Mononuclear cell (primary cell): ENCODE measurements around the gene NSUN5. TPM values are rescaled to one million over a fixed set of nuclear protein-coding genes. Genes with fewer than 3 reads are reported as not detected.
"Not testable (repeated sequence)": the region's sequence is repeated elsewhere in the genome, so short reads cannot be mapped to it uniquely, and the experiment has no call there.

Source experiments
- H3K27me3 ChIP-seq: 2 replicates; pipeline ENCODE4 v1.6.0; 2011; ENCODE audit warnings: low read length, control low read depth; ENCODE audit not compliant: insufficient read depth
- H3K4me1 ChIP-seq: 2 replicates; pipeline ENCODE4 v1.5.1; 2011; ENCODE audit warnings: mild to moderate bottlenecking, low read length, control low read depth; ENCODE audit not compliant: insufficient read depth
- H3K4me3 ChIP-seq: 2 replicates; pipeline ENCODE4 v1.5.1; 2011; ENCODE audit warnings: mild to moderate bottlenecking, low read length, moderate library complexity
- H3K9me3 ChIP-seq: 2 replicates; pipeline ENCODE4 v1.5.1; 2011; ENCODE audit warnings: low read depth, mild to moderate bottlenecking, control low read depth, low read length
- total RNA-seq: library from RNA; depleted of rRNA; stranded (reverse); fragments of >200 nt; gene quantifications from one replicate; pipeline ENCODE4 v1.2.3, GENCODE V29; 2012

NSUN5 gene
- total RNA-seq, 1 donor, result 12.9 TPM

DNA sequence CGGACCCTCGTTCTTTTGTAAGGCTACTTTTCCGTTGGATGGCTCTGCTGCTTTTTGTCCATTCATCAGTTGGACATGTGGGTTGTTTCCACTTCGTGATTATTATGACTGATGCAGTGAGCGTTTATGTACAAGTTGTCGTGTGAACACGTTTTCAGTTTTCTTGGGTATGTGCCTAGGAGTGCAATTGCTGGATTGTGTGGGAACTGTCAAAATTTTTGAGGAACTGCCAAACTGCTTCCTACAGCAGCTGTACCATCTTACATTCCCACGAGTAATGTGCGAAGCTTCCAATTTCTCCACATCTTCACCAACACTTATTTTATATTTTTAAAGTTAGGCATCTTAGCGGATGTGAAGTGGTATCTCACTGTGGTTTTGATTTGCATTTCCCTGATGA is 29.7 kb upstream of the NSUN5 start:
- H3K4me1 ChIP-seq, result no peaks in the 10 kb centered on the region
- no peak overlapping the region for H3K4me3 ChIP-seq

DNA sequence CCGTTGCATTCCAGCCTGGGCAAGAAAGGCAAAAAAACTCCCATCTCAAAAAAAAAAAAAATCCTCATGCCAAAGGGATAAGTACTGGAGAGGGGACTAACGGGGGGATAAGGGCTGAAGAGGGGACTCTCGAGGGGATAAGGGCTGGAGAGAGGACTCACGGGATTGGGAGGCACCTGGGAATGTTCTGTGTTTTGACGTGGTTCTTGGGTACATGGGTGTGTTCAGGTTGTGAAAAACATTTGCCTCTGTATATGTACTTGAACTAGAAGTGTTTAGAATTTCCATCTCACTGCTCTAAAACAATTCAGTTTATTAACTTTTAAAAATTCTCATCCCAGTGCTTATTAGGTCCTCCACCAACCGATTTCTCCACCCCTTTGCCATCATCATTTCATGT is 23.8 kb upstream of the NSUN5 start:
- H3K4me3 ChIP-seq, result no peak overlapping the region
- H3K4me1 ChIP-seq, result no peaks in the 10 kb centered on the region
- no peaks in the 10 kb centered on the region for H3K9me3 ChIP-seq
- no peaks in the 10 kb centered on the region for H3K27me3 ChIP-seq

More for the DNA sequence above, 29.7 kb upstream of the NSUN5 start:
- Histone ChIP-seq H3K9me3 (no peaks in the 10 kb centered on the region), H3K27me3 (no peaks in the 10 kb centered on the region)

DNA sequence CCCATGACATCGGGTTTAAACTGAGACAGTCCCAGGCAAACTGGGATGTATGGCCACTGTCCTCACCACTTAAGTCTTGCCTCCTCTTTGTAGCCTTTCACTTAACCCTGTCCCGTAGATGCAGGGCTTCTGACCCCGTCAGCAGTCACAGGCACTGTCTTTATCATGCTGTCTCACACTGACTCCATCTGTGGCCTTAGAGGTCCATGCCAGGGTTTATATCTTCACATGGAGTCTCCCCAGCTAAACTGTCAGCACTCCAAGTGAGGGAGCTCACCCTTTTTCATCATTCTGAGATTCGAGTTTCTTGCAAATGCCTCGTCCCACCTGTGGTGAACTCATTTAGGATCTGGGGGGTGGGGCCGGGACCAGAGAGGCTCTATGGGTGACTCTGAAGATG is 22.1 kb upstream of the NSUN5 start:
- Histone ChIP-seq H3K27me3 (no peaks in the 10 kb centered on the region), H3K4me1 (no peaks in the 10 kb centered on the region), H3K9me3 (no peaks in the 10 kb centered on the region), H3K4me3 (no peak overlapping the region)

DNA sequence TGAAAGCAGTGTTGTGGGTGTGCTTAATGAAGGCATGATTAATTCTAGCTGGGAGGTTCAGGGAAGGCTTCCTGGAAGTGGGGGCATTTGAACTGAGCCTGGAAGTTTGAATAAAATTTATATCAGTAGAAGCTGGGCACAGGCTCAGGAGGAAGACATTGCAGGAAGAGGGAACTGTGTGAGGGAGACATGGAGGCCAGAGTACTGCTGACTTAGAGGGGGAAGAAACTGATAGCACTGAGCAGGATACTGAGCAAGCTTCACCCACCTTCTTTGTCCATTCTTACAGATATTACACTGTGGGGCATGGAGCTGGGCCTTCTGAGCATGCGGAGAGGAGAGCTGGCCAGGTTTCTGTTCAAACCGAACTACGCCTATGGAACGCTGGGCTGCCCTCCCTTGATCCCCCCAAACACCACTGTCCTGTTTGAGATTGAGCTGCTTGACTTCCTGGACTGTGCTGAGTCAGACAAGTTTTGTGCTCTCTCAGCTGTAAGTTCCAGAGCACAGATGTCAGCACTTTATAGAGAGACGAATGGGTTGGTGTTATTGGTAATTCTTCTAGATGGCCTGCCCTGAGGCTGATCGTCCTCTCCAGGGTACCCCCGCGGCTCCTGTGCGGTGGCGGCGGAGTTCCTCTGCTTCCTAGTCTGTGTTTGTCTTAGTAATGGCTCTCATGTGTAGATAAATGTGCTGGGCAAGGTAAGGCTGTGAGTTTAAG is 21.4 kb upstream of the NSUN5 start:
- Histone ChIP-seq H3K27me3 (no peaks in the 10 kb centered on the region), H3K9me3 (no peaks in the 10 kb centered on the region), H3K4me3 (no peak overlapping the region), H3K4me1 (no peaks in the 10 kb centered on the region)

DNA sequence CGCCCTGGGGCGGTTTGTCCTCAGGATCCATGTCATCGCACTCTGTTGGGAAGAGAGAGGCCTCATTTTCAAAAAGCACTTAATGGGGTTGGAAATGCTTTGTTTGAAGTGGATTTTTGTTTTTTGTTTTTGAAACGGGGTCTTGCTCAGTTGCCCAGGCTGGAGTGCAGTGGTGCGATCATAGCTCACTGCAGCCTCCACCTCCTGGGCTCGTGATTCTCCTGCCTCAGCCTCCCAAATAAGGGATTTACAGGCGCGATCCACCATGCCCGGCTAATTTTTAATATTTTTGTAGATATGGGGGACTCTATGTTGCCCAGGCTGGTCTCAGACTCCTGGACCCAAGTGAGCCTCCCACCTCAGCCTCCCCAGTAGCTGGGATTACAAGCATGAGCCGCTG is 20.1 kb upstream of the NSUN5 start:
- no peaks in the 10 kb centered on the region for H3K9me3 ChIP-seq
- H3K4me1 ChIP-seq, result peaks cover 10% of the 10 kb centered on the region
- no peaks in the 10 kb centered on the region for H3K27me3 ChIP-seq
- no peak overlapping the region for H3K4me3 ChIP-seq

DNA sequence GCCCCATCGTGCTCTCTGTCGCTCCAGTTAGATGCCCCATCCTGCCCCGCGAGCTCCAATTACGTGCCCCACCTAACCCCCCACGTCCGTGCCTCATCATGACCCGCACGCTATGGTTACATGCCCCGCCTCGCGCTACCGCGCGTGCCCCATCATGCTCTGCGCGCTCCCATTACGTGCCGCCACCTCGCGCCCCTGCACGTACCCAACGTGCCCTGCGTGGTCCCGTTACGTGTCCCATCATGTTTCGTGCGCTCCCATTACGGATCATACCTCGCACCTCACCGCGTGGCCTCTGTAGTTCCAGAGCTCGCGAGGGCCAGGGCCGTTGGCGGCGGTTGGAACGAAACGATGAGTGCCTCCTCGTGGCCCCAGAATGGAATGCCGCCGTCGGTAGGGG is 19.3 kb upstream of the NSUN5 start, which contains the start of the genes FKBP6 and TRIM50:
FKBP6 (plus strand) TSS at position 240 of the 400 bp plus-strand sequence. CDS start 268 bp downstream, outside the sequence.
TRIM50 (minus strand) TSS at position 161 of the 400 bp plus-strand sequence. CDS start 3,295 bp downstream, outside the sequence.
- H3K27me3 ChIP-seq, H3K9me3 ChIP-seq, H3K4me3 ChIP-seq: not testable (repeated sequence)
- H3K4me1 ChIP-seq, result peaks cover 13% of the 10 kb centered on the region

DNA sequence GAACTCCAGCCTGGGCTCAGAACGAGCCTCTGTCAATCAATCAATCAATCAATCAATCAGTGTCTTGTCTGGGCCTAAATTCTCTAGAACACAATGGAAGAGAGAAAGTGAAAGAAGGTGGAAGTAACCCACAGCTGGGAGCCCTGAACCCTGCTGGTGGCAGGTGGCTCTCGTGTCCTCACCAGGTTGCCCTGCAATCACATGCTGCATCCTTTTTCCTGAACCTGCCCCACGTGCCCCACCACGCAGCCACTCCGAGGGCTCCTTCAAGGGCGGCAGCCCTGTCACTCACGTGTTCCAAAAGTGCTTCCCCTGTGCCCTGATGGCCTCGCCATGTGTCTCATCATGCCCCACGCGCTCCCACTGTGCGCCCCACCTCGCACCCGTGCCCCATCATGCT is 18.8 kb upstream of the NSUN5 start:
- H3K27me3 ChIP-seq, H3K4me3 ChIP-seq, H3K9me3 ChIP-seq: not testable (repeated sequence)
- peaks cover 13% of the 10 kb centered on the region for H3K4me1 ChIP-seq

DNA sequence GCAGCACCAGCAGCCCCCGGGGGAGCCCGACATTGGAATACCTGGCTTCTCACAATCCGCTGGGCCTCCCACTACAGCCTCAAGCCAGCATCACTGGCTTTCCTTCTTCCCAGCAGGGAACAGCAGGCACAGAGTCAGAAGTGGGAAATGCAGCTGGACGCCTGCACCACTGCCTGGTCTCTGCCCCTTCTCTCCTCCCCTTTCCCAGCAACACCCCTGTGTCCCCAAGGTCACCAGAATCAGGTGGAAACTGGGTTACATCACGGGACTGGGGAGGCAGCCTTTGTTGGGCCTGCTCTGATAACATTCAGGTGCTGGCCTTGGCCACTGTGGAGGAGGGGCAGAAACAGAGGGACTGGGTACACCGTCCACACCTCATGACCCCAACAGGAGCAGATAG is 16.8 kb upstream of the NSUN5 start:
- H3K27me3 ChIP-seq, H3K9me3 ChIP-seq, H3K4me3 ChIP-seq: not testable (repeated sequence)
- peaks cover 13% of the 10 kb centered on the region for H3K4me1 ChIP-seq

DNA sequence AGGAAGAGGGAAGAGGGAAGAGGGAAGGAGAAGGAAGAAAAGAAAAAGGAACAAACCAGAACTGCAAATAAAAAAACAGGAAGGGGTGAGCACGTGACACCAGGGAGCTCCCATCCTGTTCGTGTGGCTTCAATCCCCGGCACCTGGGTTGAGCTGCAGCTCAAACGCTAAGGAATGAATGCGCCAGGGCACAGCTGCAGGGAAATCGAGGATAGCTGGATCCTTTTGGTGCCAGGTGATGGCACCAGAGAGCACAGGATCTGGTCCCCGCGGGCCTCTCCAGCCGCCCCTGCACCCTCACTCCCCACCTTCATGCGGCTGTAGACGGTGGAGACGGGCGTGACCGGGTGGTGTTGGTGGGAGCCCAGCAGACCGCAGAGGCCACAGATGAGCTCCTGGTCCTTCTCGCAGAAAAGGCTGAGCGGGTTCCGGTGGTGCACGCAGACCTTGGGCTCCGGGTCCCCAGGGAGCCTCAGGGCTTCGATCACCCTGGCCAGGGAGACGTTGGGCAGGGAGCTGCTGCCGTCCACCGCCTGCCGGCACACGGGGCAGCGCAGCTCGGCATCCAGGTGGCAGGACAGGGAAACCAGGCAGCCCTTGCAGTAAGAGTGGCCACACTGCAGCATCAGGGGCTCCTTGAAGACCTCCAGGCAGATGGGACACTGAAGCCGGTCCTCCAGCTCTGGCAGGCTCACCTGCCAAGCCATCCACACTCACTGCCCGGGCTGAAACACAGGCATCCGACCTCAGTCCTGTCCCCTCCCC is 15.6 kb upstream of the NSUN5 start:
- not testable (repeated sequence) for H3K27me3 ChIP-seq, H3K9me3 ChIP-seq
- Histone ChIP-seq H3K4me3 (peak overlapping the region; percentile 25), H3K4me1 (peaks cover 13% of the 10 kb centered on the region)

DNA sequence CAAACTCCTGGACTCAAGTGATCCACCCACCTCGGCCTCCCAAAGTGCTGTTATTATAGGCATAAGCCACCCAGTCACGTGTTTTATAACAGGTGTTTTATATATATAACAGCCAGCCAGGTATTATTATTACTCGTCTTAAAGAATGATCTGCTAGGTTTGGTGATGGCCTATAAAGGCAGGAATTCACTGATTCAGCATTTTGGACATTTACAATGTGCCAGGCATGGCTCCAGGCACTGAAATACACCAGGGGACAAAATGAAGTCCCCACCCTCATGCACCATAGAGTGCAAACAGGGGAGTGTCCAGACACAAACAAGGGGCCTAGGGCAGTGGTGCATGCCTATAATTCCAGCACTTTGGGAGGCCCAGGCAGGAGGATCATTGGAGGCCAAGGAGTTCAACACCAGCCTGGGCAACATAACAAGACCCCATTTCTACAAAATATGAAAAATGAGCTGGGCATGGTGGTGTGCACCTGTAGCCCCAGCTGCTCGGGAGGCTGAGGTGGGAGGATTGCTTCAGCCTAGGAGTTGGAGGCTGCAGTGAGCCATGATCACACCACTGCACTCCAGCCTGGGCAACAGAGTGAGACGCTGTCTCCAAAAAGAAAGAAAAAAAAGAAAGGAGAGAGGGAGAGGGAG is 14.9 kb upstream of the NSUN5 start:
- H3K4me1 ChIP-seq, result peaks cover 13% of the 10 kb centered on the region
- peak overlapping the region; percentile 25 for H3K4me3 ChIP-seq
- H3K27me3 ChIP-seq, H3K9me3 ChIP-seq: not testable (repeated sequence)

DNA sequence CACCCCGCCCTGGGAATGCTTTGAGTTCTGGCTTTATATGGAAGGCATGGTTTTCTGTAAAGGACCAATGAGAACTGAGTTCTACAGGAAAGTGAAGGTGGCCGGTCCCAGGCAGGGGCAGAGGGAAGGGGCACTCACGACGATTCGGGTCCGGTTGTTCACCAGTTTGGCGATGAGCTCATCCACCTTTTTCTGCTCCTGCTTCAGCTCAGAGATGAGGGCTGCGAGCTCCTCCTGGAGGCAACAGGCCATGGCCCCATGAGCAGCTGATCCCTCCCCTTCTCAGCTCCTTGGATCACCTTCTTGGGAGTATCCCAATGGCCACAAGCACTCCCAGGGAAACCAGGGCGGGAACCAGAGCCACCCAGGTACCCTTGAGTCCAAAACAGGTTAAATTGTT is 11.4 kb upstream of the NSUN5 start:
- H3K4me3 ChIP-seq, H3K27me3 ChIP-seq, H3K9me3 ChIP-seq: not testable (repeated sequence)
- H3K4me1 ChIP-seq, result peaks cover 13% of the 10 kb centered on the region

DNA sequence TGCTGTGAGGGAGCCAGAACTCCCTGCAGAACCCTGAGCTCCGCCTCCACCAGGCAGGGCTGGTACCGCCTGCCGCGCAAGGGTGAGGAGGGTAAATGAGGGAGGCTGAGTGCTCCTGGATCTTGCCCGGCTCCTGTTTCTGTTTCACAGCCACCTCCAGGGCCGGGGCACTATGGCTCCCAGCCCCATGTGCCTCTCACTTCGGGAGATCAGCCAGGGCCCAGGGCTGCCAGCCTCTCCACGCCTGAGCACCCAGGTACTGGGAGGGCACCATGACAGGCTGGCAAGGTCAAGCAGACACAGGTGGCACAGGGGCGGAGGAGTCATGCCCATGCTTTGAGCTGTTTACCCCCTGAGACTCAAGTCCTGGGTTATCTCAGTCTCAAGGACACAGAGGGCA is 10.9 kb upstream of the NSUN5 start:
- H3K4me3 ChIP-seq, H3K27me3 ChIP-seq, H3K9me3 ChIP-seq: not testable (repeated sequence)
- peaks cover 11% of the 10 kb centered on the region for H3K4me1 ChIP-seq

DNA sequence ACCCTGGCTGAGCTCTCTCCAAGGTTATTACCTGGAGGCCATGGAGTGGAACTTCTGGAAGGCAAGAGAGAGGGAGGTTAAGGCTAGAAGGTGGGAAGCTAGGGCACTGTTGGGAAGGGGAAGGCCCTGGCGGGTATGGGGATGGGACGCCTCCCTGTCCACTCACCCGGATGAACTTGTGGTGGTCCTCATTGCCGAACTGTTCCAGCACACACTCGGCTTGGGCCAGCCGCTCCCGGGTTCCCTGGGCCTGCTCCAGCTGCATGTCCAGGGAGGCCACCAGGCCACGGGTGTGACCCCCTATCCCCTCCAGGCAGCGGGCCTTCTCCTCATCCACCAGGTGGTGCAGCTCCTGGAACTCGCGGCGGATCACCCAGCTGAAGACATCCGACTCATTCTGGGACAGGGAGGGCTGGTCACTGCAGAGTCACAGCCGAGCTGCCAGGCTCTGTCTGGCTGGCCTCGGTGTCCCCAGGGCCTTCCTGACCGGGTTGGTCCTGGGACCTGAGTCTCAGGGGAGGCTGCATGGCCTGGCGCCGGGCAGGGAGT is 10.1 kb upstream of the NSUN5 start:
- H3K4me3 ChIP-seq, H3K27me3 ChIP-seq, H3K4me1 ChIP-seq, H3K9me3 ChIP-seq: not testable (repeated sequence)

DNA sequence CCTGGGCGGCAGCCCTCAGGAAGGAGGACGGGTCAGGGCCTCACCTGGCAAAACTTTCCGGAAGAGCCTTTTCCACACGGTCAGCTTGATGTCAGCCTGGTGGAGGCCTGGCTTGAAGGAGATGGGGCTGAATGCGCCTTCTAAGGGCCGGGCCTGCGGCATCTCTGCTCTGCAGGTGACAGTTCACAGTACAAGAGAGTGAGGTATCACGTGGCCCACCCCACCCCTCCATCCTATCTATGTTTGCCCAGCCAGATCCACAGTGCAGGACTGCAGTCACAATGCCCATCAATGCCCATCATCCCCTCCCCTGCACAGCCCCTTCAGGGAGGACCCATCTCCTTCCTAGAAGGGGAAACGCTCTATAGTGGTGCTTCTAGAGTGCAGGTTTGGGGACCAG is 7.9 kb upstream of the NSUN5 start:
- H3K4me3 ChIP-seq, result no peak overlapping the region
- no peaks in the 10 kb centered on the region for H3K4me1 ChIP-seq
- no peaks in the 10 kb centered on the region for H3K9me3 ChIP-seq
- no peaks in the 10 kb centered on the region for H3K27me3 ChIP-seq

DNA sequence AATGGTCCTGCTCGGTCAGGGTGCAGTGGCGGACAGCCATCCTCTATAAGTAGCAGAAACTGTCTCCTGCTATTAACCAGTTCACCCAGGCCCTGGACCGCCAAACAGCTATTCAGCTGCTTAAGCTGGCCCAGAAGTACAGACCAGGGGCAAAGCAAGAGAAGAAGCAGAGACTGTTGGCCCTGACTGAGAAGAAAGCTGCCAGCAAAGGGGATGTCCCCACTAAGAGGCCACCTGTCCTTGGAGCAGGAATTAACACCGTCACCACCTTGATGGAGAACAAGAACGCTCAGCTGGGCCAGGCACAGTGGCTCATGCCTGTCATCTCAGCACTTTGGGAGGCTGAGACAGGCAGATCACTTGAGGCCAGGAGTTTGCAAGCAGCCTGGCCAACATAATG is 5.6 kb upstream of the NSUN5 start:
- Histone ChIP-seq H3K27me3 (no peaks in the 10 kb centered on the region), H3K9me3 (no peaks in the 10 kb centered on the region), H3K4me3 (no peak overlapping the region), H3K4me1 (peaks cover 3% of the 10 kb centered on the region)
